CD8-positive, alpha-beta memory T cell (primary cell): Measurements from ENCODE around the gene KNDC1. TPM values are rescaled to one million over a fixed set of nuclear protein-coding genes. Genes with fewer than 3 reads are reported as not detected.

Source experiments
- CTCF ChIA-PET: fragments of 350-600 bp; sonication (Branson Sonifier 250); formaldehyde crosslinking; loops from one replicate; lab custom pipeline; 2021; ENCODE audit warnings: antibody characterized with exemption; lab: Charles Lee
- POLR2A ChIA-PET: fragments of 350-600 bp; sonication (Branson Sonifier 250); formaldehyde crosslinking; loops from one replicate; lab custom pipeline; 2021; ENCODE audit warnings: antibody characterized with exemption; lab: Charles Lee
- DNase-seq, 5 donors: peaks; one replicate each; pipeline versions ENCODE4 v3.0.0 to v3.0.0-alpha.2; 2020 to 2022; ENCODE audit warnings: mixed read lengths in 1 of 5
- H3K27ac ChIP-seq: one replicate; pipeline ENCODE4 v1.7.0; 2013; ENCODE audit warnings: low read depth, mild to moderate bottlenecking, low read length, moderate library complexity
- H3K27me3 ChIP-seq: 2 replicates; pipeline ENCODE4 v1.7.0; 2013; ENCODE audit warnings: low read length, mild to moderate bottlenecking; ENCODE audit not compliant: insufficient read depth, poor library complexity, severe bottlenecking
- H3K36me3 ChIP-seq: 2 replicates; pipeline ENCODE4 v1.7.0; 2013; ENCODE audit warnings: mild to moderate bottlenecking, low read length, moderate library complexity; ENCODE audit not compliant: insufficient read depth
- H3K4me1 ChIP-seq: 2 replicates; pipeline ENCODE4 v1.7.0; 2013; ENCODE audit warnings: mild to moderate bottlenecking, low read length, moderate library complexity; ENCODE audit not compliant: insufficient read depth
- H3K4me3 ChIP-seq: 2 replicates; pipeline ENCODE4 v1.7.0; 2013; ENCODE audit warnings: mild to moderate bottlenecking, low read length
- H3K9me3 ChIP-seq: 2 replicates; pipeline ENCODE4 v1.7.0; 2013; ENCODE audit warnings: mild to moderate bottlenecking, low read length
- H3K27ac Mint-ChIP-seq, 8 donors: one replicate each; pipeline ENCODE4 v1.8.0; 2020 to 2021; ENCODE audit warnings: mixed read lengths in 8 of 8, mild to moderate bottlenecking in 6 of 8, inconsistent platforms in 3 of 8, moderate library complexity in 3 of 8
- H3K27me3 Mint-ChIP-seq, 2 donors: one replicate each; pipeline ENCODE4 v1.8.0; 2020 to 2021; ENCODE audit warnings: mixed read lengths in 2 of 2, mild to moderate bottlenecking in 1 of 2, moderate library complexity in 1 of 2
- H3K36me3 Mint-ChIP-seq, 3 donors: one replicate each; pipeline ENCODE4 v1.8.0; 2020 to 2021; ENCODE audit warnings: mixed read lengths in 3 of 3, inconsistent platforms in 1 of 3, mild to moderate bottlenecking in 1 of 3
- H3K4me1 Mint-ChIP-seq, 3 donors: one replicate each; pipeline ENCODE4 v1.8.0; 2020 to 2021; ENCODE audit warnings: mixed read lengths in 3 of 3, inconsistent platforms in 1 of 3, mild to moderate bottlenecking in 1 of 3
- H3K4me3 Mint-ChIP-seq, 7 donors: one replicate each; pipeline ENCODE4 v1.8.0; 2020 to 2021; ENCODE audit warnings: mixed read lengths in 7 of 7, mild to moderate bottlenecking in 6 of 7, moderate library complexity in 4 of 7, inconsistent platforms in 2 of 7
- H3K9me3 Mint-ChIP-seq, 5 donors: one replicate each; pipeline ENCODE4 v1.8.0; 2020 to 2022; ENCODE audit warnings: mixed read lengths in 5 of 5, mild to moderate bottlenecking in 3 of 5, moderate library complexity in 2 of 5, inconsistent platforms in 1 of 5
- polyA plus RNA-seq: library from polyadenylated mRNA; unstranded; fragments of 300-500 nt; fragmentation: Illumina TruSeq; gene quantifications from one replicate; pipeline ENCODE4 v1.2.3, GENCODE V29; 2021
- total RNA-seq, 2 experiments: library from RNA; stranded (reverse); gene quantifications; one replicate each; pipeline ENCODE4 v1.2.3, GENCODE V29; 2021

KNDC1 gene
- total and polyA plus RNA-seq, 3 experiments from 2014 or later = 0.05 TPM; not detected in 2

DNA sequence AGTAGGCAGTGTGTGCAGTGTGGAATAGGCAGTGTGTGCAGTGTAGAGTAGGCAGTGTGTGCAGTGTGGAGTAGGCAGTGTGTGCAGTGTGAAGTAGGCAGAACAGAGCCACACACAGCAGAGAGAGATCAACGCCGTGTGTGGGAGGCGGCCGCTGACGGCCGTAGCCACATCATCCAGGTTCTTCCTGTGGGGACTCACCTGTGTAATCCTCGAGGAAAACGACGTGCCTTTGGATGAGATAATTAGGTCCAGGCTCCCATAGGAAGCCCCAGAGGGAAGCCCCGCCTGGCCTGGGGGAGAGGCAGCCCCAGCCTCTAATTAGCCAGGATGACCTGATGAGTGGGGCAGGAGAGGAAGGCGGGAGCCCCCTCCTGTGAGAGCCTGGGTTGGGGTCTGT is 25.4 kb downstream of the KNDC1 start:
- H3K27ac Mint-ChIP-seq = no peak overlapping the region
- H3K4me3 Mint-ChIP-seq = no peak overlapping the region
- Histone ChIP-seq H3K9me3 (no peaks in the 10 kb centered on the region), H3K27ac (no peak overlapping the region), H3K36me3 (no peaks in the 10 kb centered on the region), H3K4me1 (no peaks in the 10 kb centered on the region), H3K4me3 (no peak overlapping the region), H3K27me3 (no peaks in the 10 kb centered on the region)
- H3K9me3 Mint-ChIP-seq = no peaks in the 10 kb centered on the region
- H3K27me3 Mint-ChIP-seq = no peaks in the 10 kb centered on the region
- H3K4me1 Mint-ChIP-seq = no peaks in the 10 kb centered on the region
- DNase-seq = no peak
- ChIA-PET CTCF (no interaction called here), POLR2A (no interaction called here)
- H3K36me3 Mint-ChIP-seq = no peaks in the 10 kb centered on the region

GRCh38 chr10:133185916-133186315 is 25.9 kb downstream of the KNDC1 start:
- no peak for DNase-seq
- Mint-ChIP-seq H3K27me3 (no peaks in the 10 kb centered on the region), H3K9me3 (no peaks in the 10 kb centered on the region), H3K36me3 (no peaks in the 10 kb centered on the region), H3K4me3 (no peak overlapping the region), H3K4me1 (no peaks in the 10 kb centered on the region), H3K27ac (no peak overlapping the region)
- no peaks in the 10 kb centered on the region for H3K27me3 ChIP-seq
- no peak overlapping the region for H3K27ac ChIP-seq
- H3K9me3 ChIP-seq = no peaks in the 10 kb centered on the region
- no peaks in the 10 kb centered on the region for H3K4me1 ChIP-seq
- H3K4me3 ChIP-seq = no peak overlapping the region
- CTCF ChIA-PET = no interaction called here
- POLR2A ChIA-PET = no interaction called here
- H3K36me3 ChIP-seq = no peaks in the 10 kb centered on the region

GRCh38 chr10:133186416-133187090 is 26.5 kb downstream of the KNDC1 start:
- Mint-ChIP-seq H3K4me3 (no peak overlapping the region), H3K9me3 (no peaks in the 10 kb centered on the region), H3K36me3 (no peaks in the 10 kb centered on the region), H3K27ac (no peak overlapping the region), H3K4me1 (no peaks in the 10 kb centered on the region), H3K27me3 (no peaks in the 10 kb centered on the region)
- DNase-seq = no peak
- POLR2A ChIA-PET = no interaction called here
- Histone ChIP-seq H3K4me3 (no peak overlapping the region), H3K9me3 (no peaks in the 10 kb centered on the region), H3K27ac (no peak overlapping the region), H3K4me1 (no peaks in the 10 kb centered on the region), H3K27me3 (no peaks in the 10 kb centered on the region), H3K36me3 (no peaks in the 10 kb centered on the region)
- CTCF ChIA-PET = no interaction called here

DNA sequence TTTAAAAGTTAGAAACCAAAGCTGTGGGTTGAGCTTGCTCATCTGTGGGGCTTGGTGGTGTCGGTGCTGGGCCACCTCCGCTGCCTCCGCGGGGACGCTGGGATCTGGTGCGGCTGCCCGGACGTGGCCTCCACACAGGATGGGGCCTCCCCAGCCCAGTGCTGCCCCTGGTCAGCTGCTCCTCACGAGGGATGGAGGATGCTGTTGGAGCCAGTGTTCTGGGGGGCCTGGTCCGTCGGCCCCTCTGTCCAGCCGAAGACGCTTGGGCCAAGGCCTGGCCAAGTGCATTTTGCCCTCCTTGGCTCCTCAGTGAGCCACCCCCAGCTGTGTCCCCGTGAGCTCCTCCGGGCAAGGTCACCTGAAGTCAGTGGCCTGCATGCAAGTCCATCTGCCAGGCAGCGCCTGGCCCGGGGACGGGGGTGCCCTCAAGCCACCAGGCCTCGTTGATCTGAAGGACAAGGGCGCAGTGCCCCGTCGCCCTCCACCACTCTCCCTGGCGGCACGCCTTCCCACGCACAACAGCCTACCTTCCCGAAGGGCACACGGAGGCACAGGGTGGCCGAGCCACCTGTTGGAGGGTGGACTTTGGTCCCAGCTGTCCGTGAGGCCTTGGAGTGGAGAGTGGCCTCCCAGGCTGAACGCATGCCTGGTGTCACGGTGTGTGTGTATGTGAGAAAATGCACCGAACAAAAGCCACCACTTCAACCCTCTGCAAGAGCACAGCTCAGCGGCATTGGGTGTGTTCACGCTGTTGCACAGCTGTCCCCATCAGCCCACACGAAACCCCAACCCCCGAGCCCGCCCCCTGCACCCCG is 27.3 kb downstream of the KNDC1 start:
- Mint-ChIP-seq H3K4me3 (no peak overlapping the region), H3K4me1 (no peaks in the 10 kb centered on the region), H3K9me3 (peaks cover 0 to 3% (median 0%) of the 10 kb centered on the region in 5 donors), H3K27me3 (no peaks in the 10 kb centered on the region), H3K27ac (no peak overlapping the region), H3K36me3 (no peaks in the 10 kb centered on the region)
- Histone ChIP-seq H3K27me3 (no peaks in the 10 kb centered on the region), H3K27ac (no peak overlapping the region), H3K4me1 (no peaks in the 10 kb centered on the region), H3K36me3 (no peaks in the 10 kb centered on the region), H3K9me3 (no peaks in the 10 kb centered on the region), H3K4me3 (no peak overlapping the region)
- ChIA-PET POLR2A (no interaction called here), CTCF (no interaction called here)
- no peak for DNase-seq

DNA sequence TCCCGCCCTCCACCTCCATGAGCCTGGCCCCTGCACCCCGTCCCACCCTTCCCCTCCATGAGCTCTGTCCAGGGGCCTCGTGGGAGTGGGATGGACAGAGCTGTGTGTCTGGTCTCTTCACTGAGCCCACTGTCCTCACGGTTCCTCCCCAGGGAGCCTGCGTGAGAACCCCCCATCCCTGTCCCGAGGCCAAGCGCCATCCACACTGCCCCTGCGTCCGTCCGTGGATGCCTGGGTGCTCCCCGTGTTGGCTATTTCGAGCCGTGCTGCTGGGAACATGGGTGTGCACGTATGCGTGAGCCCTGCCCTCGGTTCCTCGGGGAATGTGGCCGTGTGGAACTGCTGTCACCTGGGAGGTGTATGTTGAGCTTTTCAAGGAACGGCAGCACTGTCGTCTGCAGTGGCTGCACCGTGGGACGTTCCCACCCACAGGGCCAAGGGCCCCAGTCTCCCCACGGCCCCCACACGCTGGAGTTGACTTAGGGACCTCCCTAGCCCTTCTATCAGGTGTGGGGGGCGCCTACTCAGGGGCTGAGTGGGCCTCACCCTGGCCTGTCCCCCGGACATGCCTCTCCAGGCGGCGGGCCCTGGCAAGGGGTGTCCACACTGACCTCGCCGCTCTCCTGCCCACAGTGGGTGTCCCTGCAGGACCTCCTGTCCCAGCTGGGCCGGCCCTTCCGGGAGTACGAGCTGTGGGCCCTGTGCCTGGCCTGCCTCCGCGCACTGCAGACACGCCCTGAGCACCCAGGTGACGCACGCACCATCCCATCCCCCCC is 28.1 kb downstream of the KNDC1 start:
- no peaks in the 10 kb centered on the region for H3K9me3 ChIP-seq
- no peak overlapping the region for H3K4me3 Mint-ChIP-seq

DNA sequence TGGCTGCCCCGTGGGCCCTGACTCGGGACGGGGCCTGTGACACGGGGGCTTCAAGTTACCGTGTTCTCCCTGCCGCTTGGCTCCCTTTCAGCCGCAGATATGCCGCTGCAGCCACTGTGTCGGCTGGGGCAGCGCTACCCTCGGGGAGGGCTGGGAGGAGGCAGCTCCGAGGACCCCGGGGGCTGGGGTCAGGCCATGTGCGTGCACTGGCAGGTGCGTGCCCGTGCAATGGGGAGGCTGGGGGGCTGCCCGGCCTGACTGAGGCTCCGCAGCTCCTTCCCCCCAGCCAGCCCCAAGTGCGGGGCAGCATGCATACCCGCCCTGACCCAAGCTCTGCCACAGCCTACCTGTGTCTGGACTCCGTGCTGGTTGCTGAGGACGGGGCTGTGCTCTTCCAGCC is 29.2 kb downstream of the KNDC1 start:
- H3K36me3 ChIP-seq = no peaks in the 10 kb centered on the region
- no peaks in the 10 kb centered on the region for H3K27me3 ChIP-seq
- no peak overlapping the region for H3K27ac ChIP-seq
- POLR2A ChIA-PET = no interaction called here
- peaks cover 0 to 6% (median 2%) of the 10 kb centered on the region in 5 donors for H3K9me3 Mint-ChIP-seq
- H3K9me3 ChIP-seq = no peaks in the 10 kb centered on the region
- no peaks in the 10 kb centered on the region for H3K27me3 Mint-ChIP-seq
- peak overlapping the region in 1 of 8 donors; percentile 54 for H3K27ac Mint-ChIP-seq
- no peaks in the 10 kb centered on the region for H3K36me3 Mint-ChIP-seq
- H3K4me3 ChIP-seq = no peak overlapping the region
- H3K4me1 ChIP-seq = no peaks in the 10 kb centered on the region
- CTCF ChIA-PET = no interaction called here
- DNase-seq = no peak
- H3K4me3 Mint-ChIP-seq = no peak overlapping the region
- no peaks in the 10 kb centered on the region for H3K4me1 Mint-ChIP-seq

More for the DNA sequence above, 28.1 kb downstream of the KNDC1 start:
- Histone ChIP-seq H3K27ac (no peak overlapping the region), H3K4me3 (no peak overlapping the region), H3K4me1 (no peaks in the 10 kb centered on the region), H3K36me3 (no peaks in the 10 kb centered on the region), H3K27me3 (no peaks in the 10 kb centered on the region)
- ChIA-PET CTCF (no interaction called here), POLR2A (no interaction called here)
- Mint-ChIP-seq H3K27ac (no peak overlapping the region), H3K4me1 (no peaks in the 10 kb centered on the region), H3K36me3 (no peaks in the 10 kb centered on the region), H3K9me3 (peaks cover 0 to 4% (median 0%) of the 10 kb centered on the region in 5 donors), H3K27me3 (no peaks in the 10 kb centered on the region)
- no peak for DNase-seq

GRCh38 chr10:133189726-133190125 is 29.7 kb downstream of the KNDC1 start:
- Mint-ChIP-seq H3K27ac (no peak overlapping the region), H3K9me3 (peaks cover 0 to 9% (median 2%) of the 10 kb centered on the region in 5 donors), H3K27me3 (no peaks in the 10 kb centered on the region), H3K4me3 (no peak overlapping the region), H3K36me3 (no peaks in the 10 kb centered on the region), H3K4me1 (no peaks in the 10 kb centered on the region)
- H3K9me3 ChIP-seq = no peaks in the 10 kb centered on the region
- H3K36me3 ChIP-seq = no peaks in the 10 kb centered on the region
- H3K27ac ChIP-seq = no peak overlapping the region
- ChIA-PET POLR2A (no interaction called here), CTCF (no interaction called here)
- DNase-seq = no peak
- H3K27me3 ChIP-seq = no peaks in the 10 kb centered on the region
- no peak overlapping the region for H3K4me3 ChIP-seq
- H3K4me1 ChIP-seq = no peaks in the 10 kb centered on the region

GRCh38 chr10:133190225-133190624 is 30.2 kb downstream of the KNDC1 start:
- no peaks in the 10 kb centered on the region for H3K4me1 ChIP-seq
- Mint-ChIP-seq H3K36me3 (no peaks in the 10 kb centered on the region), H3K27ac (no peak overlapping the region), H3K4me3 (no peak overlapping the region), H3K27me3 (no peaks in the 10 kb centered on the region), H3K9me3 (peaks cover 0 to 10% (median 2%) of the 10 kb centered on the region in 5 donors), H3K4me1 (no peaks in the 10 kb centered on the region)
- POLR2A ChIA-PET = no interaction called here
- H3K9me3 ChIP-seq = no peaks in the 10 kb centered on the region
- CTCF ChIA-PET = no interaction called here
- no peaks in the 10 kb centered on the region for H3K27me3 ChIP-seq
- no peak overlapping the region for H3K27ac ChIP-seq
- H3K36me3 ChIP-seq = no peaks in the 10 kb centered on the region
- DNase-seq = no peak
- H3K4me3 ChIP-seq = no peak overlapping the region
